ENCODE results near the gene KRT9.
"Not testable (repeated sequence)": the region's sequence is repeated elsewhere in the genome, so short reads cannot be mapped to it uniquely, and the experiment has no call there.

KRT9 gene

DNA sequence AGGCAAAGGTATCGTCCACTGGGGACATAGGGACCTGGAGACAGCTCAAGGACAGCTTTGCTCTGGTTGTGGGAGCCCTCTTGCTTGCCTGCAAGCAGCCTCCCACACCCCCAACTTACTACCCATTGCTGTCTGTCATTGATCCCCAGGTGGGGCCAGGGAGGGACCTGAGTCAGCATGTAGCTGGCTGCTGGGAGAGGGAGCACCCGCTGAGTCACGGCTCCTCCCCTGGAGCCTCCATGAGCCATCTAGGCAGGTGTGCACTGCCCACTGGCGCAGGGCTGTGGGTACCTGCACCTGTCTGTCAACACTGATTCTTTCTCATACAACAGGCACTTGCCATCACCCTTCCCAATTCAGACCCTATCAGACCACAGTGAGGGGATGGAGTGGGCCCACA lies 4.9 kb upstream of the KRT9 start:
- DNase-seq, result not testable (repeated sequence)

DNA sequence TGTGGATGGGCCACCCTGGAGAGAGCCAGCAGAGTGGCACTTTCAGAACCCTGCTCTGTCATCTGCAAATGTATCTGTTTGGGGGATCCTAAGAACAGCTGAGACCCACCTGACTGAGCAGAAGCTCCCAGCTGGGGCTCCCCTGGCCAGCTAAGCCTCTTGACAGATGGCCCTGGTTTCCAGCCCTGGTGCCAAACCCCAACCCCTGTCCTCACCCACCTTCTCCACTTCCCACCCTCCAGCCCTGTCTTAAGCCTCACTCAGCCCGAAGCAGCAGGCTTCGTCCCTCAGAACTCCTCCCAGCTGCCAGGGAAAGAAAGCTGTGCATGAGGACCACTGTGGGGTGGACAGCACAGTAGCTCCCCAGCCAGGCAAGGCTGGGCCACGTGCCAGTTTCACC lies 3.5 kb upstream of the KRT9 start:
- no peak for DNase-seq

DNA sequence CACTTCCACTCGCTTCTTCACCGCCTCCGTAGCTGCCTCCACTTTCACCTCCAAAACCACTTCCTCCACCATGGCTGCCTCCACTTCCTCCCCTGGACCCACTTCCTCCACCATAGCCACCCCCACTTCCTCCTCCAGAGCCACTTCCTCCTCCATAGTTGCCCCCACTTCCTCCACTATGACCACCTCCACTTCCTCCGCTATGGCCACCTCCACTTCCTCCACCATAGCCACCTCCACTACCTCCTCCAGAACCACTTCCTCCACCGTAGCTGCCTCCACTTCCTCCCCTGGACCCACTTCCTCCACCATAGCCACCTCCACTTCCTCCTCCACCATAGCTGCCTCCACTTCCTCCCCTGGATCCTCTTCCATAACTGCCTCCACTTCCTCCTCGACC lies 4.5 kb downstream of the KRT9 start:
- DNase-seq, result no peak

DNA sequence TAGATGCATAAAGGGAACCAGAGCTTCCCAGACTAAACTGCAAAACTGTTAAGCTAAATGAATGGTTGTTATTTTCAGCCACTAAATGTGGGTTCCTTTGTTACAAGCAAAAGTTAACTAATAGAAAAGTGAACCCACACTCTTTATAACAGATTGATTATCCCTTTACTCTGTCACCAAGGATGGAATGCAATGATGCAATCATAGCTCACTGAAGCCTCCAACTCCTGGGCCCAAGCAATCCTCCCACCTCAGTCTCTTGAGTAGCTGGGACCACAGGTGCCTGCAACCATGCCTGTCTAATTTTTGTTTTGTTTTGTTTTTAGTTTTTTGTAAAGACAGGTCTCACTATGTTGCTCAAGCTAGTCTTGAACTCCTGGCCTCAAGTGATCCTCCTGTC lies 6.5 kb downstream of the KRT9 start:
- no peak for DNase-seq

DNA sequence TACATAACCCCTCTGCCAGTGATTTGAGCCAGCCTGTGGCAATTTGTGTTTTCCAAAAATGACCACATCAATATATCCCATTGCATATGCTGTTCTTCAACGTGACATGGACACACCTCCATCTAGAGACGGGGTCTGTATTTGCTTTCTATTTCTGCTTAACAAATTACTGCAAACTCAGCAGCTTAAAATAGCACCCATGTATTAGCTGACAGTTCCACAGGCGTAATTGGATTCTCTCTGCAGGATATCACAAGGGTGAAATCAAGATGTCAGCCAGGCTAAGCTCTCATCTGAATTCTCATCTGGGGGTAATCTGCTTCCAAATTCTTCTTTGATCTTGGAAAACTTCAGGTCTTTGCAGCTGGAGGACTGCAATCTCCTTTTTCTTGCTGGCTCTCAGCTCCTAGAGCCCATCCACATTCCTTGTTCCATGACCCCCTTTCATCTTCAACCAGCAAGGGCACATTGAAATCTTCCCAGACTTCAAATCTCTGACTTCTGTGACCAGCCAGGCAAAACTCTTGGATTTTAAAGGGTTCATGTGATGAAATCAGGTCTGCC lies 8.2 kb downstream of the KRT9 start:
- DNase-seq, result no peak

DNA sequence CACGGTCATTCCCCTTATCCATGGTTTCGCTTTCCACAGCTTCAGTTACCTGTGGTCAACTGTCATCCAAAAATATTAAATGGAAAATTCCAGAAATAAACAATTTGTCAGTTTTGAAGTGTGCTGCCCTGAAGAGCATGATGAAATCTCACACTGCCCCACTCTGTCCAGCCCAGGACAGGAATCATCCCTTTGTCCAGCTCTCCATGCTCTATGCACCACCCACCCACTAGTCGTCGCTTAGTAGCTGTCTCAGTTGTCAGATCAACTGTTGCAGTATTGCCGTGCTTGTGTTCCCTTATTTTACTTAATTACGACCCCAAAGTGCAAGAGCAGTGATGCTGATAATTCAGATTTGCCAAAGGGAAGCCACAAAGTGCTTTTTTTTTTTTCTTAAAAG lies 10.3 kb downstream of the KRT9 start:
- no peak for DNase-seq

DNA sequence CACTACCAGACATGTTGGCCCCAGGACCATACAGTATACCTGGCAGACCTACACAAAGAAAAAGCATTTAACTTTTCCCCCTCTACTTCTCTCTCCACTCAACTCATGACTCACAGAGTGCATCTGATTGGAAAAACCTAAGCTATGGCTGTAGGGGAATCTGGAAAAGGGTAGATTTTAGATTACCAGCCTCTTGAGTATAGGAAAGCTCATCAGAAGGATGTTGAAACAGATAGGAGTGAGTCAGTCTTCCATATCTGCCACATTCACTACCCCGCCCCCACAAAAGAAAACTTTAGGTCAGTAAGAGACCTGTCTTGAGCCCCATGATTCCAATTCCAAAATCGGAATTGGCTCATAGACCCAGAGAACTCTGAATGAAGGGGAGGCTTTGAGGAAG lies 12.3 kb downstream of the KRT9 start:
- no peak for DNase-seq

DNA sequence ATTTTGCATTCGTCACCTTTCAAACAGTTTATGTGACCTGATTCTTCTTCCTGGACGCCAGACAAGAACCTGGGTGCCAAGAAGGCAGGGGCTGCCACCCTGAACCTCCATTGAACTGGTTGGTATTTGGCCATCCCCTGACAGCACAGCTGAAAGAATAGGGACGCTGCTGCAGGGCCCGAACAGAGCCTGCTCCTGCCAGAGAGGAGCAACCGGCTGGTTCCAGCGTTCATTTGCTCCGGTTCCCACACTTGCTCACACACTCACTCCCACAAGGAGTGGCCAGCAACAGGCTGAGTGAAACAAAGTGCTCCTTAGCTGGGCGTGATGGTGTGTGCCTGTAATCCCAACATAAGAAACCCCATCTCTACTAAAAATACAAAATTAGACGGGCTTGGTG lies 14.9 kb downstream of the KRT9 start:
- DNase-seq, result no peak

DNA sequence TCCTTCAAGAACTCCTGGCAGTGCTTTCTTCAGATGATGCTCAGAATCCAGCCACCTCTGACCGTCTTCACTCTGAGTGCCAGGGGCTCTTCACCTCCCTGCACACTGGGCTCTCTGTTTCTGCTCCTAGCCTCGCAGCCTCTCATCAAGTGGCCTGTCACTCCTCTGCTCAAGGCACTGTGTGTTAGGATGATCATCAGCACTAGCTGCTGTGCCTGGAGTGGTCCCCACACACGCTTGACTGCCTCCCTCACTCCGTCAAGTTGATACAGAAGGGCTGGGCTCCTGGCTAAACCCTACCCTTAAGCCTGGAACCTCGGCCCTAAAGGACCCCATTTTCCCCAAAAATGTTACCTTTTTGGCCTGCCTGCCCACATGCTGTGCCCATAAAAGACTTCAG lies 15.6 kb downstream of the KRT9 start:
- DNase-seq, result no peak

DNA sequence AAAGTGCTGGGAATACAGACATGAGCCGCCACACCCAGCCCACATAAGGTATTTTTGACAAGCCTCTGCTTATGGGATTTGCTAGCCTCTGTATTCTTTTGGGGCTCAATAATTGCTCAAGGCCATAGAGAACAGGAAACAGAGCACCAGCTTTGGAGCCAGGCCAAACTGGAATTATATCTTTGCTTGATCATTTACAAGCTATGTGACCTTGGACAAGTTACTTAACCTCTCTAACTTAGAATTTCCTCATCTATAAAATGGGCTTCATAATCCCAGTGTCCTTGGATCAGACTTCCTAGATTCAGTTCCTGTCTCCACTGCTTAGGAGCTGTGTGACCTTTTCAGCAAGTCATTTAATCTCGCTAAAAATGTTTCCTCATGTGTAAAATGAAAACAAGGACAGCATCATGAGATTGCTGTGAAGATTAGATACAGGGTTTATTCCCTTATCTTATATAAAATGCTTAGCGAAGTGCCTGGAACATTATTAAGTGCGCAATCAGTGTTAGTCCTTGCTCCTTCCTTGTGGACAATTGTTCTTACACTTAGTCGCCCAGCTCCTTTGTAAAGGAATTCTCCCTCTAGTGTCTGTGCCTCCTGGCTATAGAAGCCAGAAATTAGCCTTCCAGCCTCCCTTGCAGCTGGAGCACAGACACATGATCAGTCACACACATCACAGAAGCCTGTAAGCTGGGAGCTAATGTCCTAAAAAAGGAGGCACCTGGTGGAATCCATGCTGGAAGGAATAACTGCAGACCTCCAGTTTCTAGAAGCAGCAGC lies 16.6 kb downstream of the KRT9 start:
- DNase-seq, result no peak

DNA sequence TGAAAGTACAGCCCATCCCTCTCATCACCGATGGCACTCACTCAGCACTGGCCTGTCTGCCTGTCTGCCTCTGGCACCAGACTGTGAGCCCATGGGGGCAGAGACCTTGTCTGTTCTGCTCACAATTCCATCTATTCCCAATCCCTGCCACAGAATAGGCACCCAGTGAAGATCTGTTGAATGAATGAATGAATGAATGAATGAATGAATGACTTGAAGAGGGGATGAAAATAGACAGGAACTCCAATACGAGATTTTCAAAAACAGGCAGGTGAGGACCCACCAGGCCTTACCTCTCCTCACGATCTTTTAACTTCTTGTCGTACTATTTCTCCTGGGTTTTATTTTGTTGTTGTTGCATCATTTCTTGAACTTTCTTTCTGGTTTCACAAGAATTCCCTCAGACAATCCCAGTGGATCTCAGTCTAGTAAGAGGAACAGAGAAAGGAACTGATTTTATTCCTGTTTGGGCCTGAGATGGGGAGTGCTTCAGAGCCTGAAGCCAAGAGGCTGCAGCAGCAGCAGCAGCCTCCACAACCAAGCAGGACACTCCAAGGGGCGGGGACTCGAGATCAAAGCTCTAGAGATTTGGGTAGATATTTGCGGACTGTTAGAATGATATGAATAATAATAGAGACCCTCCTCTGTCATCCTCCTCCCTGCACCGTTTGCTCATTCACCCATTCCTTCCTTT lies 17.7 kb downstream of the KRT9 start:
- DNase-seq, result no peak

DNA sequence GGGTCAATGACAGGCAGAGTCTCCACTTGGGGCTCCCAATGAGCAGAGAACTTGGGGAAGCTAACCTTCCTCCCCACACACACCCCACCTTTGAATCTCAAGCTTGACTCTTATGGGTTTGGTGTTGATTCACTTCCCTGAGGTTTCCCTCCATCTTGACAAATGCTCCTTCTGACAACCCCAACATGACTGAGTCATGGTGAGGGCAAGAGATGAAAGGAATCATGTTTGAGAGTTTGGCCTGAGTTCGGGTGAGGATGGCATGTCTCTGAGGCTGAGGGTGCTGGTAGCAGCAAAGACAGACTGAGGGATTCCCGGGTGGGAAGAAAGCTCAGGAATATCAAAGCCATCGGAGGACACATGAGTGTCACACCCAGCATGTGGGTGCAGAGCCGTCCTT lies 18.7 kb downstream of the KRT9 start:
- no peak for DNase-seq

DNA sequence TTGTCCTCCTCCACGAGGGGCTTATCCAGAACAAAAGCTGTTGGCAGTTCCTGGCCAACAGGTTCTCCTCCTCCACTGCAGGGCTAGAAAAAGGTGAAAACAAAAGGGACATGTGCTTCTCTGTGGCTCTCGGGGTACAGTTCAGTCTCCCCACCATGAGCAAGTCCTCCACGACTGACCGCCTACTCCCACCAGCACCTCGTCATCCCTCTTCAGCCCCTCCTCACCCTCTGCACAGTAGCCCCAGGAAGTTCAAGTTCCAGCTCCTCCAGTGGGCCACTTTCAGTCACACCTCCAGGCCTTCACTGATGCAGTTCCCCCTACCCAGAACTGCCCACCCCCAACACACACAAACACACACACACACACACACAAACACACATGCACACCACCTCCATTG lies 19.4 kb downstream of the KRT9 start:
- DNase-seq, result no peak

DNA sequence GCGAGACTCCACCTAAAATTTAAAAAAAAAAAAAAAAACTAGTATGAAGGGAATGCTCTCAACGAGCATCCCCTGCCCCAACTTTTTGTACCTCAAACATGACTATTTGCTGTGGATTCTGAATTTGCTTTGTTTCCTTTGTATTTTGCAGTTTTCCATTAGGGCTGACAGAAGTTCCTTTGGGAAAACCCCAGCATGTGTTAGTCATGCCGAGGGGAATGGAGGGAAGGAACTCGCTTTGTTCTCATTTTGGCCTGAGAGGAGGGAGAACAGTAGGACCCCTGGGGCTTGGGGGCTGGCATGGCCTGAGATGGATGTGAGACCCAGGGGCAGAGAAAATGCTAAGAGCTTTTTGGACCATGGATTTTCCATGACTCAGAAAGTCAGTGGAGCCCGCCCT lies 20.5 kb downstream of the KRT9 start:
- no peak for DNase-seq

DNA sequence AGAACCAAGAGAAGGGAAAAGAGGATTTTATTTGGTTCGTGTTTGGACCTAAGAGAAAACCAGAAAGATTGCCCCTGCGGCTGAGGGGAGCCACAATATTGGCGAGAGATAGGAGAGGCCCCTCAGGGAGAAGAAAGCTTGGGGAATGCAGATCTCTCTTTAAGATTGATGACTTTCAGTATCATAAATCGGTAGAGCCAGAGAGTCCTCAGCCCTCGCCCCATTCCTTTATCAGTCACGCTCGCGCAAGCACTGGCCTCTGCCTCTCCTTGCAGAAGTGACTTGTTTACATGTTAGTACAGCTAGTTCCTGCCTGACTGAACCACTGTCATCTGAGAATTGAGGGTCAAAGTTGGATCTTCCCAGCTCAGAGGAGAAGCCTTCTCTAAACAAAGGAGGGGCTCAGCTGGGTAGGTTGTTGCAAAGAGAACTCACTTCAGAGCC lies 22.2 kb downstream of the KRT9 start:
- no peak for DNase-seq

DNA sequence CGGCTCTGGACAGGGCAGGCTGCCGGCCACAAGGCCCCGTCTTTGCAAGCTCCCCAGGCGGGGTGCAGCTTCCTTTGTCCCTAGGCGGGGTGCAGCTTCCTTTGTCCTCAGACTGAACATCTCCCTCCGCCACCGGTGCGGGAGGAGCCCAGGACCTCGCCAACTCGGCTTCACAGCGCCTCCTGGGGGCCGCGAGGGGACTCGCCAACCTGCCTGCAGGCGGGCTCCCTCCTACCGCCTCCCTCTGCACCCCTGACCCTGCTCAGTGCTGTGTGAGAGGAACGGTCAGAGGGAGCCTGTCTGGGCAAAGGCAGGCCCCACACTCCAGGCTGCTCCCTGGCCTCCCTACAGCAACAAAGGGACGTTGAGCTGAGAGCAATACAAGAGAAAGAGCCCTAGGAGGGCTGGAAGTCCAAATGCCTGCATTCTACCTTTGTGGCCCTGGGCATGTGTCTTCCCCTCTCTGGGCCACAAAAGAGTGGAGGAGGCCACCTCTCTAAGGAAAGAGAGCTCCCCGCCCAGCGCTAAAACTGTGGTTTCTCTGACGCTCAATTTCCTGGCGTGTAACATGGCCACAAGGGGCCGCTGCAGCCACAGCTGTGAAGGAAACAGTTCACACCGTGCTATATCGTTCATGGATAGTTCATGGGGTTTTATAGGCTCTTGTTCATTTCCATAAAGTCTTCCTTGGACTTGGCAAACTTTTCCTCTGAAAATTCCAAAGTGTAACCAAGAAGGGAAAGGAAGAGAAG lies 22.8 kb downstream of the KRT9 start:
- peak; percentile 89 for DNase-seq

DNA sequence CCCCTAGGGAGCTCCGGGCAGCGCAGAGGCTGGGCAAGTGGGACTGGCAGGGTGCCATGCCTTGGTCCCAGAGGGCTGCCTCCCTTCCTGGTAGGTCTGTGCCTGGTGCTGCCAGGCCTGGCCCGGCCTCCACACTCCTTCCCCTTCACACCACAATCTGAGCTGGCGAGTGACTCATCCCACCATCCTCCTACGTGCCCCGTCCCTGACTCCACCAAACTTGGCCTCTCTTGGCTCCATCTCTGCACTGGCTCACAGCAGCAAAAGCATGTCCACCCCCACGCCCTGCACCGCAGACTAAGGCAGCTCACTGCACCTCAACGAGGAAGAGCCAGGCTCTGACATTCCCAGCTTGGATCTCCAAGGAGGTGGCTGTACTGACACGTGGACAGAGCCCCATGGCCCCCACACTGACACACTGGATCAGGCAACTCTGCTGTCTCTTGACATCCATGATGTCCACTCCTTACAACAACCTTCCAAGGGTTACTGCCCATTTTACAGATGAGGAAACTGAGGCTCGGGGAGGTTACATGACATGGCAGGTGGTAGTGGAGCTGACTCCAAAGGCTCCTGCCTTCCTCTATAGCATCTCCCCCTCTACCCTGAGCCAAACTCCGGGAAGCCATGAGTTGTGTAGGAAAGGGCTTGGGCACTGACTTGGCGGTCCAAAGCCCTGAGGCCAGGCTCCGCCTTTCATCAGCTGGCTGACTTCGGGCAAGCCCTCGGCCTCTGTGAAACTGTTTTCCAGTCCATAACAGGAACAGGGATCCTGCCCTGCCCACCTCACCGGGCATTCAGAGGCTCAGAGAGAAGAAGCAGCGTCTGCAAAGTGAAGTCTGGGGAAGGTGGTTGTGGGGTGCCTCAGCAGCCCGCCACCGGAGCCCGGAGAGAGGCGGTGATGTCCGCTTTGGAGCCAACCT lies 23.7 kb downstream of the KRT9 start:
- peak; percentile 80 for DNase-seq

DNA sequence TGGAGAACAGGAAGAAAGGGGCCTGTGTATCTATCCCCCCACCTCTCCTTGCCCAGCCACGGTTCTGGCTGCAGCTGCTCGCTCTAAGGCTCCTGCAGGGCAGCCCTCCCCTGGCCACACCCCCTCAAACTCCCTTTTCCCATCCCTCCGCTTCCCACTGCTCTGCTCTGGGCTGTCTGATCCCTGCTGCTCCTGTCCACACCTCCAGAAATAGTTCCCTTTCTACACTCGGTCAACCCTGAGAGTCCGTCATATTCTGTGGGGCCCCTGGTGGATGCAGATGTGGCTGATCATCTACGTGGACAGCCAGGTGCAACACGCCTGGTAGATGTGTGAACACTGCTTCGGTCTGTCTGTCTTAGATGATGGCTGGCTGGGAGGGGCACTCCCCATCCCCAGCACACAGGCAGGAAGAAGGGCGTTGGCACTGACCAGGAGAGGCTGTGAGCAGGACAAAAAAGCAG lies 24.4 kb downstream of the KRT9 start:
- no peak for DNase-seq

DNA sequence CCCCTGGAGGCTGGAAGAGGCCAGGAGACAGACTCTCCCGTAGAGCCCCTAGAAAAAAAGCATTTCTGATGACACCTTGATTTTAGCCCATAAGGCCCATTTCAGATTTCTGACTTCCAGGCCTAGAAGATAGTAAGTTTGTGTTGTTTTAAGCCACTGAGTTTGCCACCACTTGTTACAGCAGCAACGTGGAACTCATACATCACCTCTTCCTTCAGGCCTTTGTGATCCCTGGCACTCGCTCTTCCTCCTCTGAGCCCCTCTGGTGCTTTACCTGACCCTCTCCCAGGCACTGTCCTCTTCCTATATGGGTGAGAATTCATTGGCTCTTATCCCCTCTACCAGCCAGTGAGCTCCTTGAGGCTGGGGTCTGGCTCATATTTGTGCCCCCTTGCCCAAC lies 25.0 kb downstream of the KRT9 start:
- DNase-seq, result no peak

DNA sequence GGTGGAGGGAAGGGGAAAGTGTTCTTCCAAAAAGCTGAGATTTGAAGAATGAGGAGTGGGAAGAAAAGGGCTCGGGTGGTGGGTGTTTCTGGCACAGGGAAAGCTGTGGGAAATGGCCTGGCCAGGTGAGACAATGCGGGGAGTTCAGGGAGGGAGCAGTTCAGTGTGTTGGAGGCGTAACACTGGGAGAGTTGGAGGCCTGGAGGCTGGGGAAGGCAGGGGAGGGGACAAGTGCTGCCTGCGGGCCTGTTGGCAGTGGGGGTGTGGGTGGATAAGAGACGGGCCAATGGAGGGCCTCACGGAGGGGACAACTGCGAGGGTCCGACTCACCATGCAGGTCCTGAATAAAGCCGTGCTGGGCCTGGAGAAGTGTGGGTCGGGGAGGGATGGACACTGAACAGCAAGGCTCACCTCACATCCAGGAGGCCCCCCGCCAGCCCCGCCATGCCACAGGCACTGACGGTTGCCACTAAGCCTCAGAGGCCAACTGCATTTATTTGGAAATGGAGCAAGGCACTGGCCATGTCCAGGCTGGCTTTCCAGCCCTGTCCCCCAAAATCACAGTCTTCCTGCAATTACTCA lies 25.9 kb downstream of the KRT9 start:
- DNase-seq, result no peak

DNA sequence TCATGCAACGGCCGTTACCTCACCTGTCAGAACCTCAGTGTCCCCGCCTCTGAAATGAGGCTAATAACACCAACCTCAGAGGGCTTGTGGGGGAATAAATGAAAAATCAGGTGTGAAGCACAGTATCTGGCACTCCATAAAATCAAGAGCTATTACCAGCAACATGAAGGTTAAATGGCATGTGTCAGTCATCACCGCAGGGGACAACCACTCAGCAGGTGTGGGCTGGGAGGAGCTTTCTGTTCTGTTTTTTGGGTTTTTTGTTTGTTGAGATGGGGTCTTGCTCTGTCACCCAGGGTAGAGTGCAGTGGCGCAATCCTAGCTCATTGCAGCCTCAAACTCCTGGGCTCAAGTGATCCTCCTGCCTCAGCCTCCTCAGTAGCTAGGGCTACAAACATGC lies 26.9 kb downstream of the KRT9 start:
- DNase-seq, result no peak

DNA sequence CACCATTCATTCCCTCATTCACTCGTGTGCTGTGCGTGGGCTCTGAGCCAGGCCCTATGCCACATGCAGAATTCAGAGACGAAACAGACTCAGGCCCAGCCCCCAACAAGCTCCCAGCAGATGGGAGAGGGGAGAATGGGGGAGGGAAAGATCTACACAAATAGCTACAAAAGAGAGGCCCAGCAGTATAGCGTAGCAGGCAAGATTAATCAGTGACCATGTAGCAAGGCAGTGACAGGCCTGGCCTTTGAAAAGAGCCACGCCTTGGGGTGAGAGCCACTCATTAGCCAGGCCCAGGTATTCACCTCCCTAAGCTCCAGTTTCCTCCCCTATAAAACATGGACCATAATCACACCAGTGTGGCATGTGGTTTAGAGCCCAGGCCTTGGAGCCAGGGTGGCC lies 27.4 kb downstream of the KRT9 start:
- DNase-seq, result no peak
